ENCODE results near the gene LPAR2. TPM values are rescaled to one million over a fixed set of nuclear protein-coding genes. Genes with fewer than 3 reads are reported as not detected.

Gene LPAR2
- total RNA-seq, 4 donors from 2014 or later, result 0.59 to 5.5 (median 3.8) TPM; not detected in 1

DNA sequence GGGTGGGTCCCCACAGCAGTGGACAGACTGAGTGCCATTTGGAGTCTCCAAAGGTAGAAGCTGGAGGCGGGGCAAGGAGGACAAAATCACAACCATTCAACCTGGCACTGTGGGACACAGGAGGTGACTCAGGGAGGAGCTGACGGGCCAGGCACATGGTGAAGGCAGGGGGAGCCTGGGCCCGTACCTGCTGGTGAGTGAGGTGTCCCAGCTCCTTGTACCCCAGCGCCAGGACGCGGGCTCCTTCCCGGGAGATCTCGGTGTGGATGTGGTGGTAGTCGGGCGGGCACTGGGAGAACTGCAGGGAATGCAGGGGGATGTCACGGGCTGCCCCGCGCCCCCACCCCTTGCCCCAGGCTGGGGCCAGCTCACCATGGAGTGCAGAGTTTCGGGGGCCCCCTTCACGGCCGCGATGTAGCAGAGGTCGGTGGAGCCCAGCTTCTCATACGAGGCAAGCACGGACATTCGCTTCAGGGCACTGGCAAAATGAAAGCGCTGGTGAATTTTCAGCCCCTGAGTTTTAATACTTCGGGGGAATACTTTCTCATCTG lies 25.7 kb upstream of the LPAR2 start:
- H3K36me3 ChIP-seq, result no peaks in the 10 kb centered on the region
- H3K9me3 ChIP-seq, result no peaks in the 10 kb centered on the region
- no peak overlapping the region for H3K4me3 ChIP-seq
- intact Hi-C loops (cut with DNase I; ENCODE audit: low total_unique reads), result no loop called here
- H3K27me3 ChIP-seq, result no peaks in the 10 kb centered on the region
- TF ChIP-seq, protein P1, sequence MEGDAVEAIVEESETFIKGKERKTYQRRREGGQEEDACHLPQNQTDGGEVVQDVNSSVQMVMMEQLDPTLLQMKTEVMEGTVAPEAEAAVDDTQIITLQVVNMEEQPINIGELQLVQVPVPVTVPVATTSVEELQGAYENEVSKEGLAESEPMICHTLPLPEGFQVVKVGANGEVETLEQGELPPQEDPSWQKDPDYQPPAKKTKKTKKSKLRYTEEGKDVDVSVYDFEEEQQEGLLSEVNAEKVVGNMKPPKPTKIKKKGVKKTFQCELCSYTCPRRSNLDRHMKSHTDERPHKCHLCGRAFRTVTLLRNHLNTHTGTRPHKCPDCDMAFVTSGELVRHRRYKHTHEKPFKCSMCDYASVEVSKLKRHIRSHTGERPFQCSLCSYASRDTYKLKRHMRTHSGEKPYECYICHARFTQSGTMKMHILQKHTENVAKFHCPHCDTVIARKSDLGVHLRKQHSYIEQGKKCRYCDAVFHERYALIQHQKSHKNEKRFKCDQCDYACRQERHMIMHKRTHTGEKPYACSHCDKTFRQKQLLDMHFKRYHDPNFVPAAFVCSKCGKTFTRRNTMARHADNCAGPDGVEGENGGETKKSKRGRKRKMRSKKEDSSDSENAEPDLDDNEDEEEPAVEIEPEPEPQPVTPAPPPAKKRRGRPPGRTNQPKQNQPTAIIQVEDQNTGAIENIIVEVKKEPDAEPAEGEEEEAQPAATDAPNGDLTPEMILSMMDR (IDR thresholded peaks at IDR 0.05), result no peak
- no peak for TF ChIP-seq POLR2A (IDR thresholded peaks at IDR 0.05)
- no peak for DNase-seq
- no peaks in the 10 kb centered on the region for H3K4me1 ChIP-seq
- H3K27ac ChIP-seq, result no peak overlapping the region

DNA sequence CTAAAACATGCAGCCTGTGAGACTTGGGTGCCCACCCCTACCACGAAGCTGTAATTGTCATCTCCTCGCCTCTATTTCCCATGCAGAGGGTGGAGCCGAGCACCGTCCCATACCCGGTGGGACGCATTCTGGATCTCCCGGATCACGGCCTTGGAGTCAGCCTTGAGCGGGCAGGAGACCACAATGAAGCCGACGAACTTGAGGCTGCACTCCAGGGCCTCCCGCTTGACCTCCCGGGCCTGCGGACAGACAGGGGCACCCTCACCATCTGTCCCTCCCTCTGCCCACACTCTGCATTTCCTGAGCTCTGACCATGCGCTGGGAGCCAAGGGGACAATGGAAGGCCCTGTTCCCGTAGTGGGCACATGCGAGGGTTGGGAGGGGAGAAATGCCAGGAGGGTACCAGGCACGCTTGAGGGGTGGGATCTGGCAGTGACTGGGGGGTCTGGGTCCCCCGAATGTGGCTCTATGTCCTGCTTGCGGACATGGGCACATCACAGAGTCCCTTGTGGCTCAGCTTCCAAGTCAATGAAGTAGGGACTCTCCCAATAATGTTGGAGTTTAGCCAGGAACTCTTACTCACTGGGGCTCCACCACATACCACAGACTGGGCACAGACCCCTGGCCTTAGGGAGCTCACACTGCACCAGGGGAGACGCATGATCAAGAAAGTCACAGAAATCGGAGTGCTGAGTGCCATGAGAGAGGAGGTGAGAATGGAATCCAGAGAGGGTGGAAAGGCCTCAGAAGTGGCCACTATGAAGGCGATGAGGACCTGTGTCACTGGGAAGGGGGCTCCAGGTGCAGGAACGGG lies 24.7 kb upstream of the LPAR2 start:
- no peaks in the 10 kb centered on the region for H3K9me3 ChIP-seq
- H3K4me1 ChIP-seq, result no peaks in the 10 kb centered on the region
- TF ChIP-seq POLR2A (IDR thresholded peaks at IDR 0.05), result no peak
- TF ChIP-seq, protein P1 (IDR thresholded peaks at IDR 0.05), result no peak
- no peaks in the 10 kb centered on the region for H3K27me3 ChIP-seq
- H3K27ac ChIP-seq, result no peak overlapping the region
- peak in 1 of 2 donors; percentile 9 for DNase-seq
- no peaks in the 10 kb centered on the region for H3K36me3 ChIP-seq
- intact Hi-C loops (cut with DNase I; ENCODE audit: low total_unique reads), result no loop called here
- H3K4me3 ChIP-seq, result no peak overlapping the region

DNA sequence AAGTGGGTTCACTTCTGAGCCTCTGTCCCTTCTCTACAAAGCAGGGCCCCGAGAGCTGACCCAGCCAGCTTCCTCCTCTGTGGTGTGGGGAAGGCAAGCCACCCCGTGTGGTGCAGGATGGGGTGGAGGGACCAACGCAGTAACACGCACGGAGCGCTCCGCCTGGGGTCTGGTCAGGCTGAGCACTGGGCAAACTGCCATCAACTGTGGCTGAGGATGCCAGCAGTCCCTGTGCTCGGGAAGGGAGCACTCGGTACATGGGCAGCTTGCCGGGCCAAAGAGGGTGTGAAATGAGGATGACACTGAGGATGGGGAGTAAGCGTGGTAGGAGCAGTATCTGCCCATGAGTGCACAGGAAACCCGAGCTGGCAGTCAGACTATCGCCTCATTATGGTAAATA lies 23.1 kb upstream of the LPAR2 start:
- TF ChIP-seq, protein P1 (IDR thresholded peaks at IDR 0.05), result no peak
- no peak for TF ChIP-seq POLR2A (IDR thresholded peaks at IDR 0.05)
- Histone ChIP-seq H3K36me3 (no peaks in the 10 kb centered on the region), H3K4me1 (no peaks in the 10 kb centered on the region), H3K4me3 (no peak overlapping the region), H3K27ac (no peak overlapping the region), H3K9me3 (no peaks in the 10 kb centered on the region), H3K27me3 (no peaks in the 10 kb centered on the region)
- peak in 1 of 2 donors; percentile 11 for DNase-seq
- intact Hi-C loops (cut with DNase I; ENCODE audit: low total_unique reads), result no loop called here

DNA sequence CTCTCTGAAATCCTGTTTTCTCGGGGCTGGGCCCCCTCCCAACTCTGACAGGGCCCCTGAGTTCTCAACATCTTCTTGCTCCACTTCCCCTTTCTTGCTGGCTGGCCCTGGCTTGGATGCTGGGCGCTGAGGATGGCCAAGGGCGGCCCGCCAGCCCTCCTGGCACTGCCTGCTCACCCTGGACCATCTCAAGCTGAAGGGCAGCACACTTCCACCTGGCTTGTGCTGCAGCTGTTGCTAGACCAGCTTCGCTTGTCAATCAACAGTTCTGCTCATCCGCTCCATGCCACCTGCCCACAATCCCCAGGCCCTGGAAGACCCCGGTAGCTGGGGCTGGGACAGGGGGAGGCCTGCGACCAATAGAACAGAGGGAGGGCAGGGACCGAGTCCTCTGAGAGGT lies 22.3 kb upstream of the LPAR2 start:
- H3K4me3 ChIP-seq, result no peak overlapping the region
- no peaks in the 10 kb centered on the region for H3K9me3 ChIP-seq
- no peak overlapping the region for H3K27ac ChIP-seq
- H3K27me3 ChIP-seq, result no peaks in the 10 kb centered on the region
- TF ChIP-seq POLR2A (IDR thresholded peaks at IDR 0.05), result no peak
- TF ChIP-seq, protein P1 (IDR thresholded peaks at IDR 0.05), result no peak
- intact Hi-C loops (cut with DNase I; ENCODE audit: low total_unique reads), result no loop called here
- peak in 1 of 2 donors; percentile 10 for DNase-seq
- H3K36me3 ChIP-seq, result no peaks in the 10 kb centered on the region
- no peaks in the 10 kb centered on the region for H3K4me1 ChIP-seq

DNA sequence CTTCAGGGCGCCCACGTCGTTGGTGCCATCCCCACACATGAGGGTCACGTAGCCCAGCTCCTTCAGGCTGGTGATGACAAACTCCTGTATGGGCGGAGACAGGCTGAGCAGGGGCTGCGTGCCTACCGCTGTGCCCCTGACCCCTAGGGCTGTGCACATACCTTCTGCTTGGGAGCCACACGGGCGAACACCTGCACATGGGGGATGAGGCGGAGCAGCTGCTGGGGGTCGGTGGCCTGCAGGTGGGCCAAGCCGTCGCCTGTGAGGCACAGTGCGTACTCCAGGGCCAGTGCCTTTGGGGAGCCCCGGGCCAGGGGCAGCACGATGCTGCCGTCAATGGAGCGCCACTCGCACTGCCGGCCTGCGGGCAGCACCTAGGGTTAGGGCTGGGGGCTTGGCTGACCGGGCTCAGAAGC lies 21.6 kb upstream of the LPAR2 start:
- H3K4me3 ChIP-seq, result no peak overlapping the region
- no peaks in the 10 kb centered on the region for H3K4me1 ChIP-seq
- DNase-seq, result no peak
- H3K36me3 ChIP-seq, result no peaks in the 10 kb centered on the region
- intact Hi-C loops (cut with DNase I; ENCODE audit: low total_unique reads), result loop anchor here (10.0 kb wide), 1 partner anchor 115 kb away; the partner anchor contains the start of gene CILP2
- H3K27me3 ChIP-seq, result no peaks in the 10 kb centered on the region
- TF ChIP-seq, protein P1 (IDR thresholded peaks at IDR 0.05), result no peak
- TF ChIP-seq POLR2A (IDR thresholded peaks at IDR 0.05), result no peak
- no peak overlapping the region for H3K27ac ChIP-seq
- no peaks in the 10 kb centered on the region for H3K9me3 ChIP-seq
